Smooth muscle cell (in vitro differentiated cells): ENCODE data around the gene SSBP2. TPM values are rescaled to one million over a fixed set of nuclear protein-coding genes. Genes with fewer than 3 reads are reported as not detected.
A peak's percentile ranks its signal among the peaks of the same experiment; 100 is the strongest.

Source experiments
- DNase-seq: peaks from one replicate; lab custom pipeline; 2025; ENCODE audit not compliant: unreplicated experiment; lab: John Stamatoyannopoulos, UW
- H2AFZ ChIP-seq: fragments of 200-600 bp; sonication (generic); 2 replicates; pipeline ENCODE4 v1.6.0; 2016; ENCODE audit warnings: antibody characterized with exemption, low read depth, mild to moderate bottlenecking
- H3F3A ChIP-seq: fragments of 200-600 bp; sonication (generic); 2 replicates; pipeline ENCODE4 v1.6.0; 2017; ENCODE audit warnings: antibody characterized with exemption, low read depth
- H3K27ac ChIP-seq: fragments of 200-600 bp; sonication (generic); 2 replicates; pipeline ENCODE4 v1.5.1; 2016; ENCODE audit warnings: low read depth, mild to moderate bottlenecking
- H3K27me3 ChIP-seq: fragments of 200-600 bp; sonication (generic); 2 replicates; pipeline ENCODE4 v1.6.1; 2016; ENCODE audit warnings: low read depth, mild to moderate bottlenecking
- H3K36me3 ChIP-seq: fragments of 200-600 bp; sonication (generic); 2 replicates; pipeline ENCODE4 v1.5.1; 2016; ENCODE audit warnings: low read depth
- H3K4me1 ChIP-seq: fragments of 200-600 bp; sonication (generic); 2 replicates; pipeline ENCODE4 v1.5.1; 2016; ENCODE audit warnings: low read depth
- H3K4me2 ChIP-seq: fragments of 200-600 bp; sonication (generic); 2 replicates; pipeline ENCODE4 v1.6.0; 2016; ENCODE audit warnings: mild to moderate bottlenecking
- H3K4me3 ChIP-seq: fragments of 200-600 bp; sonication (generic); 2 replicates; pipeline ENCODE4 v1.5.1; 2016; ENCODE audit warnings: mild to moderate bottlenecking
- H3K79me2 ChIP-seq: fragments of 200-600 bp; sonication (generic); 2 replicates; pipeline ENCODE4 v1.6.0; 2016; ENCODE audit warnings: low read depth, mild to moderate bottlenecking
- H3K9ac ChIP-seq: fragments of 200-600 bp; sonication (generic); 2 replicates; pipeline ENCODE4 v1.6.0; 2016; ENCODE audit warnings: low read depth
- H3K9me3 ChIP-seq: fragments of 200-600 bp; sonication (generic); replicated peaks from 2 replicates; pipeline ENCODE4 v1.5.1; 2016; ENCODE audit warnings: low read depth
- H4K20me1 ChIP-seq: fragments of 200-600 bp; sonication (generic); 2 replicates; pipeline ENCODE4 v1.6.0; 2016; ENCODE audit warnings: low read depth
- CTCF ChIP-seq: fragments of 200-600 bp; sonication (generic); IDR thresholded peaks from 2 replicates; pipeline ENCODE4 v1.5.1; 2017; ENCODE audit warnings: borderline replicate concordance, mild to moderate bottlenecking, antibody characterized with exemption; ENCODE audit not compliant: insufficient read depth, poor library complexity, severe bottlenecking
- whole genome bisulfite sequencing: methylation state at CpG from one replicate; pipeline ENCODE4 v1.1.7; 2016; ENCODE audit warnings: low lambda C conversion rate; 5-methylcytosine and 5-hydroxymethylcytosine counted together
- polyA plus RNA-seq: library from polyadenylated mRNA; unstranded; fragments of >200 nt; fragmentation: Nextera tagmentation; extraction: Ambion mirVana; gene quantifications from 2 replicates; pipeline ENCODE4 v1.2.1, GENCODE V29; 2016
- total RNA-seq: library from RNA; depleted of rRNA; stranded (reverse); fragments of >200 nt; gene quantifications from 2 replicates; pipeline ENCODE4 v1.2.3, GENCODE V29; 2014

The SSBP2 gene
- total and polyA plus RNA-seq, 2 experiments from 2014 or later = 44.0 to 48.0 TPM

GRCh38 chr5:81772488-81772887 lies 21.6 kb upstream of the SSBP2 start:
- no peak overlapping the region for H3K4me2 ChIP-seq
- no peak overlapping the region for H3K27ac ChIP-seq
- H3K79me2 ChIP-seq = no peaks in the 10 kb centered on the region
- no peak for TF ChIP-seq CTCF
- no peak for DNase-seq
- no peaks in the 10 kb centered on the region for H3K27me3 ChIP-seq
- no peaks in the 10 kb centered on the region for H3F3A ChIP-seq
- no peak overlapping the region for H2AFZ ChIP-seq
- no peak overlapping the region for H3K4me3 ChIP-seq
- no peaks in the 10 kb centered on the region for H3K9me3 ChIP-seq
- no peaks in the 10 kb centered on the region for H3K36me3 ChIP-seq
- WGBS = 97% methylated on average over 5 of the region's 5 CpGs
- no peaks in the 10 kb centered on the region for H4K20me1 ChIP-seq
- no peaks in the 10 kb centered on the region for H3K4me1 ChIP-seq
- no peak overlapping the region for H3K9ac ChIP-seq

- Histone ChIP-seq H3K79me2 (no peaks in the 10 kb centered on the region), H3K9me3 (no peaks in the 10 kb centered on the region), H3K4me1 (no peaks in the 10 kb centered on the region), H4K20me1 (no peaks in the 10 kb centered on the region), H3K27ac (peak overlapping the region; percentile 89), H3K36me3 (no peaks in the 10 kb centered on the region), H3F3A (no peaks in the 10 kb centered on the region), H2AFZ (peak overlapping the region; percentile 37), H3K27me3 (no peaks in the 10 kb centered on the region), H3K4me3 (no peak overlapping the region), H3K9ac (peak overlapping the region; percentile 6), H3K4me2 (no peak overlapping the region)
- DNase-seq = no peak
- WGBS = 28% methylated on average over 2 of the region's 2 CpGs
- TF ChIP-seq CTCF = no peak
Measured at GRCh38 chr5:81768935-81769452, 18.1 kb upstream of the SSBP2 start.

DNA sequence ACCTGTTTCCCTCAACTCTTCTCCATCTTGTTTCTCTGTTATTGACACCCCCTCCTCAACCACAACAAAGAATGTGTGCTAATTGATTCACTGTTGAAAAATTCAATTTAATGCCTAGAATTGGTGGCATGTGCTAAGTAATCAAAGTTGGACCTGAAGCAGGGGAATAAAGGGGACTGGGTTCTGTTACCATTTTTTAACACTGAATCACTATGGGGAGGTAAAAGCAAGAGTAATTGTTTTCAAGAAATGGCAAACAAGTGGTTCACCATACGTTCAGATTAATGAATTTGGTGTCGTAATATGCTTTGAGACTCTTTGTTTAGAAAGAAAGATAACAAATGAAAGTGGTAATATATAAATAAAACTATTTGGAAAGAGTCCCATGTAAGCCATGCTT lies 17.0 kb upstream of the SSBP2 start:
- no peaks in the 10 kb centered on the region for H4K20me1 ChIP-seq
- no peaks in the 10 kb centered on the region for H3K79me2 ChIP-seq
- no peak overlapping the region for H3K27ac ChIP-seq
- H3K36me3 ChIP-seq = no peaks in the 10 kb centered on the region
- H3F3A ChIP-seq = no peaks in the 10 kb centered on the region
- H3K4me2 ChIP-seq = no peak overlapping the region
- no peaks in the 10 kb centered on the region for H3K9me3 ChIP-seq
- H2AFZ ChIP-seq = no peak overlapping the region
- no peak overlapping the region for H3K4me3 ChIP-seq
- TF ChIP-seq CTCF = no peak
- H3K27me3 ChIP-seq = no peaks in the 10 kb centered on the region
- 77% methylated on average over 2 of the region's 2 CpGs for WGBS
- no peak for DNase-seq
- H3K4me1 ChIP-seq = no peaks in the 10 kb centered on the region
- H3K9ac ChIP-seq = no peak overlapping the region

- WGBS = 91% methylated on average over 8 of the region's 8 CpGs
- TF ChIP-seq CTCF = no peak
- Histone ChIP-seq H3K79me2 (no peaks in the 10 kb centered on the region), H3K4me3 (no peak overlapping the region), H3K9ac (no peak overlapping the region), H3K27me3 (no peaks in the 10 kb centered on the region), H3K4me2 (no peak overlapping the region), H3K4me1 (no peaks in the 10 kb centered on the region), H2AFZ (no peak overlapping the region), H3F3A (no peaks in the 10 kb centered on the region), H4K20me1 (no peaks in the 10 kb centered on the region), H3K9me3 (no peaks in the 10 kb centered on the region), H3K27ac (no peak overlapping the region), H3K36me3 (no peaks in the 10 kb centered on the region)
- DNase-seq = no peak
Measured at GRCh38 chr5:81767097-81767496, 16.2 kb upstream of the SSBP2 start.
